NCI-H2171 treated with DMSO at 0.1 percent for 48 hours (cell line): ENCODE data around the gene IQGAP3.
A peak's percentile ranks its signal among the peaks of the same experiment; 100 is the strongest.

Source experiments
- DNase-seq: peaks from one replicate; lab custom pipeline; 2025; lab: John Stamatoyannopoulos, UW

The IQGAP3 gene

GRCh38 chr1:156510709-156511108 lies 61.7 kb downstream of the IQGAP3 start:
- DNase-seq = no peak

GRCh38 chr1:156509424-156510034 lies 62.8 kb downstream of the IQGAP3 start:
- DNase-seq = no peak

GRCh38 chr1:156508955-156509234 lies 63.5 kb downstream of the IQGAP3 start:
- DNase-seq = no peak

- DNase-seq = no peak
Measured at GRCh38 chr1:156508205-156508954, 64.0 kb downstream of the IQGAP3 start.

- DNase-seq = no peak
Measured at GRCh38 chr1:156506450-156506849, 65.9 kb downstream of the IQGAP3 start.

- no peak for DNase-seq
Measured at GRCh38 chr1:156505679-156506298, 66.6 kb downstream of the IQGAP3 start.

GRCh38 chr1:156504821-156505678 lies 67.3 kb downstream of the IQGAP3 start:
- DNase-seq = peak; percentile 80

GRCh38 chr1:156504438-156504813 lies 67.9 kb downstream of the IQGAP3 start:
- no peak for DNase-seq

- no peak for DNase-seq
Measured at GRCh38 chr1:156503698-156504437, 68.5 kb downstream of the IQGAP3 start.

GRCh38 chr1:156502894-156503697 lies 69.3 kb downstream of the IQGAP3 start:
- DNase-seq = no peak

- DNase-seq = no peak
Measured at GRCh38 chr1:156502391-156502893, 69.9 kb downstream of the IQGAP3 start.

GRCh38 chr1:156500793-156501506 lies 71.4 kb downstream of the IQGAP3 start:
- DNase-seq = peak; percentile 88

- DNase-seq = no peak
Measured at GRCh38 chr1:156500543-156500792, 71.9 kb downstream of the IQGAP3 start, which contains the start of gene MEF2D. Gene MEF2D (minus strand): TSS chr1:156500775. CDS start chr1:156483292, 17,483 bp downstream.

GRCh38 chr1:156499842-156500542 lies 72.4 kb downstream of the IQGAP3 start:
- DNase-seq = peak; percentile 64

- no peak for DNase-seq
Measured at GRCh38 chr1:156499194-156499841, 73.0 kb downstream of the IQGAP3 start.

GRCh38 chr1:156498432-156499193 lies 73.8 kb downstream of the IQGAP3 start:
- no peak for DNase-seq

GRCh38 chr1:156497743-156498431 lies 74.5 kb downstream of the IQGAP3 start:
- DNase-seq = peak; percentile 72
